ENCODE results near the gene PRKCH.

- TF ChIP-seq CTCF (IDR thresholded peaks at IDR 0.05) (no peak), POLR2AphosphoS5 (IDR thresholded peaks at IDR 0.05) (no peak), POLR2A (IDR thresholded peaks at IDR 0.05) (no peak)
These were observed 26.6 kb downstream of the PRKCH start for GRCh38 chr14:61347826-61348443.
